PFSK-1 (cell line): Measurements from ENCODE around the gene SLC9A9.

ENCODE experiments used
- POLR2AphosphoS5 ChIP-seq: IDR thresholded peaks from 2 replicates; pipeline ENCODE4 v1.6.1; 2012; ENCODE audit warnings: low read depth, mild to moderate bottlenecking, control low read depth, low read length, moderate library complexity
- TF ChIP-seq, protein P1 (sequence below), 2 experiments: IDR thresholded peaks; 2 replicates each; pipeline versions ENCODE4 v1.6.1 to v1.8.0; 2011 to 2012; ENCODE audit warnings: low read depth in 2 of 2, low read length in 2 of 2, control low read depth in 1 of 2, inconsistent platforms in 1 of 2, mild to moderate bottlenecking in 1 of 2, moderate library complexity in 1 of 2; ENCODE audit not compliant: insufficient read depth in 1 of 2

DNA sequence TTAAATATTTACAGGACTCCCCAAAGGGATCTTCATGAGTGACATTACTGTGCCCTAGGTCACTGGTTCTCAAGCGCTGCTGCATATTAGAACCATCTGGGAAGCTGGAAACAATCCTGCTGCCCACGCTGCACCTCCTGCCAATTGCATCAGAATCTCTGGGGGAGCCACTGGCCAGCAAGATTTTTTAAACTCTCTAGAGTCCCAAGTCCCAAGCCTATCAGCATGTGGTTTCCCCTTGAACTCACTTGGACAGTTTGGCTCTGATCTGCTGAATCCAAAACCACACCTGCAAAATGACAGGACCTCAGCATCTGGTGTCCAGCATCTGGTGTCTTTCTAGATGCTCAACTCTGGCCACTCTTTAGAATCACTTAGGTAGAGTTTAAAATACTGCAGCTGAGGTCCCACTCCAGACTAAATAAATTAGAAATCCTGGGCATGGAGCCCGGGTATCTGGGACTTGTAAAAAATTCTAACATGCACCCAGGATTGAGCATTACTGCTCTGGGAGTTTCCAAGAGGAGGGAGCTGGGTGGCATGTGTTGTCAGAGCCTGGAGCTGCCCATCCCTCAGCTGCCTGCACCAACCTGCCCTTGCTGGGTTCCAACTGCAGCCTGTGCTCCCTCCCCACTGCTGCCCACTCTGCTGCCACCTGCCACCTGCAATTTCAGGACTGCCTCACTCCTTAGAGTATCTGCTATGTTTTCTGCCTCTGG, 311.3 kb downstream of the SLC9A9 start:
- TF ChIP-seq, protein P1, sequence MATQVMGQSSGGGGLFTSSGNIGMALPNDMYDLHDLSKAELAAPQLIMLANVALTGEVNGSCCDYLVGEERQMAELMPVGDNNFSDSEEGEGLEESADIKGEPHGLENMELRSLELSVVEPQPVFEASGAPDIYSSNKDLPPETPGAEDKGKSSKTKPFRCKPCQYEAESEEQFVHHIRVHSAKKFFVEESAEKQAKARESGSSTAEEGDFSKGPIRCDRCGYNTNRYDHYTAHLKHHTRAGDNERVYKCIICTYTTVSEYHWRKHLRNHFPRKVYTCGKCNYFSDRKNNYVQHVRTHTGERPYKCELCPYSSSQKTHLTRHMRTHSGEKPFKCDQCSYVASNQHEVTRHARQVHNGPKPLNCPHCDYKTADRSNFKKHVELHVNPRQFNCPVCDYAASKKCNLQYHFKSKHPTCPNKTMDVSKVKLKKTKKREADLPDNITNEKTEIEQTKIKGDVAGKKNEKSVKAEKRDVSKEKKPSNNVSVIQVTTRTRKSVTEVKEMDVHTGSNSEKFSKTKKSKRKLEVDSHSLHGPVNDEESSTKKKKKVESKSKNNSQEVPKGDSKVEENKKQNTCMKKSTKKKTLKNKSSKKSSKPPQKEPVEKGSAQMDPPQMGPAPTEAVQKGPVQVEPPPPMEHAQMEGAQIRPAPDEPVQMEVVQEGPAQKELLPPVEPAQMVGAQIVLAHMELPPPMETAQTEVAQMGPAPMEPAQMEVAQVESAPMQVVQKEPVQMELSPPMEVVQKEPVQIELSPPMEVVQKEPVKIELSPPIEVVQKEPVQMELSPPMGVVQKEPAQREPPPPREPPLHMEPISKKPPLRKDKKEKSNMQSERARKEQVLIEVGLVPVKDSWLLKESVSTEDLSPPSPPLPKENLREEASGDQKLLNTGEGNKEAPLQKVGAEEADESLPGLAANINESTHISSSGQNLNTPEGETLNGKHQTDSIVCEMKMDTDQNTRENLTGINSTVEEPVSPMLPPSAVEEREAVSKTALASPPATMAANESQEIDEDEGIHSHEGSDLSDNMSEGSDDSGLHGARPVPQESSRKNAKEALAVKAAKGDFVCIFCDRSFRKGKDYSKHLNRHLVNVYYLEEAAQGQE (IDR thresholded peaks at IDR 0.05; ENCODE audit: insufficient read depth in 1 of 2, low read depth in 2 of 2, low read length in 2 of 2) = no peak
- TF ChIP-seq POLR2AphosphoS5 = no peak
